ENCODE measurements around the gene OR4F16.
"Not testable (repeated sequence)": the region's sequence is repeated elsewhere in the genome, so short reads cannot be mapped to it uniquely, and the experiment has no call there.

The OR4F16 gene

GRCh38 chr1:686554-686953 is at the start of gene OR4F16:
TSS of gene OR4F16 (minus strand) at chr1:686654. CDS start at chr1:686654, 0 bp downstream.
- DNase-seq (ENCODE audit: low read depth in 2 of 2) = not testable (repeated sequence)

GRCh38 chr1:733649-734048 is 47.2 kb upstream of the OR4F16 start:
- DNase-seq (ENCODE audit: low read depth in 2 of 2) = not testable (repeated sequence)

- not testable (repeated sequence) for DNase-seq (ENCODE audit: low read depth in 2 of 2)
These were observed 40.6 kb upstream of the OR4F16 start for GRCh38 chr1:727040-727439.
